HG03342 (cell line): Measurements from ENCODE around the gene DNAAF5.
A peak's percentile ranks its signal among the peaks of the same experiment; 100 is the strongest.

Source experiments
- ATAC-seq: cut with Tn5 transposase; IDR thresholded peaks from one replicate; pipeline ENCODE4 v1.9.1; 2021; ENCODE audit warnings: mild to moderate bottlenecking, moderate library complexity; ENCODE audit not compliant: unreplicated experiment

The DNAAF5 gene

GRCh38 chr7:726084-726853 is at the start of gene DNAAF5:
Gene DNAAF5 (plus strand): TSS chr7:726699. CDS start chr7:726721, 22 bp downstream.
- ATAC-seq: peak; percentile 90

- ATAC-seq: no peak
These were observed 49.5 kb upstream of the DNAAF5 start for GRCh38 chr7:676972-677385.

GRCh38 chr7:680411-681127 is 45.9 kb upstream of the DNAAF5 start:
- no peak for ATAC-seq

- no peak for ATAC-seq
These were observed 44.8 kb upstream of the DNAAF5 start for GRCh38 chr7:681551-682307.

- no peak for ATAC-seq
These were observed 43.7 kb upstream of the DNAAF5 start for GRCh38 chr7:682810-683209.

- no peak for ATAC-seq
These were observed 42.8 kb upstream of the DNAAF5 start for GRCh38 chr7:683526-684205.

- ATAC-seq: no peak
These were observed 42.1 kb upstream of the DNAAF5 start for GRCh38 chr7:684416-684815.

- ATAC-seq: no peak
These were observed 41.0 kb upstream of the DNAAF5 start for GRCh38 chr7:685540-685939.

- ATAC-seq: no peak
These were observed 35.8 kb upstream of the DNAAF5 start for GRCh38 chr7:690478-691360.

- no peak for ATAC-seq
These were observed 35.0 kb upstream of the DNAAF5 start for GRCh38 chr7:691361-692045.

- ATAC-seq: no peak
These were observed 33.2 kb upstream of the DNAAF5 start for GRCh38 chr7:693280-693679.

GRCh38 chr7:696426-696811 is 30.1 kb upstream of the DNAAF5 start:
- ATAC-seq: no peak

- ATAC-seq: no peak
These were observed 29.5 kb upstream of the DNAAF5 start for GRCh38 chr7:696812-697551.

GRCh38 chr7:698515-699475 is 27.7 kb upstream of the DNAAF5 start:
- no peak for ATAC-seq

- ATAC-seq: no peak
These were observed 26.9 kb upstream of the DNAAF5 start for GRCh38 chr7:699476-700170.

- no peak for ATAC-seq
These were observed 25.3 kb upstream of the DNAAF5 start for GRCh38 chr7:701086-701671.

GRCh38 chr7:703049-703448 is 23.4 kb upstream of the DNAAF5 start:
- ATAC-seq: no peak
